ENCODE data around the gene MED22.
"Not testable (repeated sequence)": the region's sequence is repeated elsewhere in the genome, so short reads cannot be mapped to it uniquely, and the experiment has no call there.

DNA sequence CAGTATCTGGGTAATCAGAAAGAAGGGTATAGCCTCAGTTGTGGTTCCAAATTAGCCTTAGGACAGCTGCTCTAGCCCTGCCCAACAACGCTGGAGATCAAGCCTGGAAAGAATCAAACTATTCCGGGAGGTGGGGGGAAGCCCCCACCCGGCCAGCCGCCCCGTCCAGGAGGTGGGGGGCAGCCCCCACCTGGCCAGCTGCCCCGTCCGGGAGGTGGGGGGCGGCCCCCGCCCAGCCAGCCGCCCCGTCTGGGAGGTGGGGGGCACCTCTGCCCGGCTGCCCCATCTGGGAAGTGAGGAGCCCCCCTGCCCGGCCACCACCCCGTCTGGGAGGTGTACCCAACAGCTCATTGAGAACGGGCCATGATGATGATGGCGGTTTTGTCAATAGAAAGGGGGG lies 47.9 kb downstream of the MED22 start:
- TF ChIP-seq, protein P1, sequence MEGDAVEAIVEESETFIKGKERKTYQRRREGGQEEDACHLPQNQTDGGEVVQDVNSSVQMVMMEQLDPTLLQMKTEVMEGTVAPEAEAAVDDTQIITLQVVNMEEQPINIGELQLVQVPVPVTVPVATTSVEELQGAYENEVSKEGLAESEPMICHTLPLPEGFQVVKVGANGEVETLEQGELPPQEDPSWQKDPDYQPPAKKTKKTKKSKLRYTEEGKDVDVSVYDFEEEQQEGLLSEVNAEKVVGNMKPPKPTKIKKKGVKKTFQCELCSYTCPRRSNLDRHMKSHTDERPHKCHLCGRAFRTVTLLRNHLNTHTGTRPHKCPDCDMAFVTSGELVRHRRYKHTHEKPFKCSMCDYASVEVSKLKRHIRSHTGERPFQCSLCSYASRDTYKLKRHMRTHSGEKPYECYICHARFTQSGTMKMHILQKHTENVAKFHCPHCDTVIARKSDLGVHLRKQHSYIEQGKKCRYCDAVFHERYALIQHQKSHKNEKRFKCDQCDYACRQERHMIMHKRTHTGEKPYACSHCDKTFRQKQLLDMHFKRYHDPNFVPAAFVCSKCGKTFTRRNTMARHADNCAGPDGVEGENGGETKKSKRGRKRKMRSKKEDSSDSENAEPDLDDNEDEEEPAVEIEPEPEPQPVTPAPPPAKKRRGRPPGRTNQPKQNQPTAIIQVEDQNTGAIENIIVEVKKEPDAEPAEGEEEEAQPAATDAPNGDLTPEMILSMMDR (IDR thresholded peaks at IDR 0.05), result not testable (repeated sequence)
- TF ChIP-seq, protein P2, sequence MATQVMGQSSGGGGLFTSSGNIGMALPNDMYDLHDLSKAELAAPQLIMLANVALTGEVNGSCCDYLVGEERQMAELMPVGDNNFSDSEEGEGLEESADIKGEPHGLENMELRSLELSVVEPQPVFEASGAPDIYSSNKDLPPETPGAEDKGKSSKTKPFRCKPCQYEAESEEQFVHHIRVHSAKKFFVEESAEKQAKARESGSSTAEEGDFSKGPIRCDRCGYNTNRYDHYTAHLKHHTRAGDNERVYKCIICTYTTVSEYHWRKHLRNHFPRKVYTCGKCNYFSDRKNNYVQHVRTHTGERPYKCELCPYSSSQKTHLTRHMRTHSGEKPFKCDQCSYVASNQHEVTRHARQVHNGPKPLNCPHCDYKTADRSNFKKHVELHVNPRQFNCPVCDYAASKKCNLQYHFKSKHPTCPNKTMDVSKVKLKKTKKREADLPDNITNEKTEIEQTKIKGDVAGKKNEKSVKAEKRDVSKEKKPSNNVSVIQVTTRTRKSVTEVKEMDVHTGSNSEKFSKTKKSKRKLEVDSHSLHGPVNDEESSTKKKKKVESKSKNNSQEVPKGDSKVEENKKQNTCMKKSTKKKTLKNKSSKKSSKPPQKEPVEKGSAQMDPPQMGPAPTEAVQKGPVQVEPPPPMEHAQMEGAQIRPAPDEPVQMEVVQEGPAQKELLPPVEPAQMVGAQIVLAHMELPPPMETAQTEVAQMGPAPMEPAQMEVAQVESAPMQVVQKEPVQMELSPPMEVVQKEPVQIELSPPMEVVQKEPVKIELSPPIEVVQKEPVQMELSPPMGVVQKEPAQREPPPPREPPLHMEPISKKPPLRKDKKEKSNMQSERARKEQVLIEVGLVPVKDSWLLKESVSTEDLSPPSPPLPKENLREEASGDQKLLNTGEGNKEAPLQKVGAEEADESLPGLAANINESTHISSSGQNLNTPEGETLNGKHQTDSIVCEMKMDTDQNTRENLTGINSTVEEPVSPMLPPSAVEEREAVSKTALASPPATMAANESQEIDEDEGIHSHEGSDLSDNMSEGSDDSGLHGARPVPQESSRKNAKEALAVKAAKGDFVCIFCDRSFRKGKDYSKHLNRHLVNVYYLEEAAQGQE (IDR thresholded peaks at IDR 0.05; ENCODE audit: insufficient read depth in 1 of 2, low read depth in 2 of 2, low read length in 1 of 2), result not testable (repeated sequence)
- TF ChIP-seq POLR2AphosphoS5, TCF7L2 (IDR thresholded peaks at IDR 0.05; ENCODE audit: low read depth, low read length): not testable (repeated sequence)
